ENCODE results near the gene AFF1.
"Not testable (repeated sequence)": the region's sequence is repeated elsewhere in the genome, so short reads cannot be mapped to it uniquely, and the experiment has no call there.

AFF1 gene

GRCh38 chr4:87010192-87010591 lies 75.4 kb downstream of the AFF1 start:
- no peak for DNase-seq (ENCODE audit: low read depth in 2 of 3, low spot score in 1 of 3)

- DNase-seq (ENCODE audit: low read depth in 2 of 3, low spot score in 1 of 3), result no peak
Measured at GRCh38 chr4:87011340-87012034, 76.7 kb downstream of the AFF1 start.

- DNase-seq (ENCODE audit: low read depth in 2 of 3, low spot score in 1 of 3), result no peak
Measured at GRCh38 chr4:87012265-87012953, 77.6 kb downstream of the AFF1 start.

- DNase-seq (ENCODE audit: low read depth in 2 of 3, low spot score in 1 of 3), result not testable (repeated sequence)
Measured at GRCh38 chr4:87012954-87013308, 78.1 kb downstream of the AFF1 start.

GRCh38 chr4:87014284-87014782 lies 79.5 kb downstream of the AFF1 start:
- no peak for DNase-seq (ENCODE audit: low read depth in 2 of 3, low spot score in 1 of 3)

- no peak for DNase-seq (ENCODE audit: low read depth in 2 of 3, low spot score in 1 of 3)
Measured at GRCh38 chr4:87015416-87015815, 80.6 kb downstream of the AFF1 start.

- no peak for DNase-seq (ENCODE audit: low read depth in 2 of 3, low spot score in 1 of 3)
Measured at GRCh38 chr4:87017580-87018342, 83.0 kb downstream of the AFF1 start.

- DNase-seq (ENCODE audit: low read depth in 2 of 3, low spot score in 1 of 3), result no peak
Measured at GRCh38 chr4:87018753-87019152, 83.9 kb downstream of the AFF1 start.

GRCh38 chr4:87019246-87019791 lies 84.5 kb downstream of the AFF1 start:
- DNase-seq (ENCODE audit: low read depth in 2 of 3, low spot score in 1 of 3), result no peak

GRCh38 chr4:87019898-87020297 lies 85.1 kb downstream of the AFF1 start:
- no peak for DNase-seq (ENCODE audit: low read depth in 2 of 3, low spot score in 1 of 3)

- no peak for DNase-seq (ENCODE audit: low read depth in 2 of 3, low spot score in 1 of 3)
Measured at GRCh38 chr4:87024201-87024600, 89.4 kb downstream of the AFF1 start.

- DNase-seq (ENCODE audit: low read depth in 2 of 3, low spot score in 1 of 3), result no peak
Measured at GRCh38 chr4:87025023-87025613, 90.3 kb downstream of the AFF1 start.

- no peak for DNase-seq (ENCODE audit: low read depth in 2 of 3, low spot score in 1 of 3)
Measured at GRCh38 chr4:87025614-87026041, 90.8 kb downstream of the AFF1 start.

GRCh38 chr4:87026800-87027495 lies 92.1 kb downstream of the AFF1 start:
- no peak for DNase-seq (ENCODE audit: low read depth in 2 of 3, low spot score in 1 of 3)

GRCh38 chr4:87029356-87029755 lies 94.5 kb downstream of the AFF1 start:
- DNase-seq (ENCODE audit: low read depth in 2 of 3, low spot score in 1 of 3), result no peak

GRCh38 chr4:87030124-87030523 lies 95.3 kb downstream of the AFF1 start:
- DNase-seq (ENCODE audit: low read depth in 2 of 3, low spot score in 1 of 3), result no peak

- no peak for DNase-seq (ENCODE audit: low read depth in 2 of 3, low spot score in 1 of 3)
Measured at GRCh38 chr4:87030755-87031441, 96.1 kb downstream of the AFF1 start.

GRCh38 chr4:87031920-87032319 lies 97.1 kb downstream of the AFF1 start:
- DNase-seq (ENCODE audit: low read depth in 2 of 3, low spot score in 1 of 3), result no peak

- no peak for DNase-seq (ENCODE audit: low read depth in 2 of 3, low spot score in 1 of 3)
Measured at GRCh38 chr4:87032884-87033533, 98.2 kb downstream of the AFF1 start.

- DNase-seq (ENCODE audit: low read depth in 2 of 3, low spot score in 1 of 3), result no peak
Measured at GRCh38 chr4:87033902-87034301, 99.1 kb downstream of the AFF1 start.
